Measurements from ENCODE around the gene PTPRN2.

- TF ChIP-seq CTCF (IDR thresholded peaks at IDR 0.05) = no peak
- no peak for TF ChIP-seq ZFX (IDR thresholded peaks at IDR 0.05; ENCODE audit: borderline replicate concordance)
Measured at GRCh38 chr7:158343936-158344455, 243.6 kb downstream of the PTPRN2 start.
